ENCODE results near the gene LIFR. TPM values are rescaled to one million over a fixed set of nuclear protein-coding genes. Genes with fewer than 3 reads are reported as not detected.

LIFR gene
- total RNA-seq, 1 experiment from 2014 or later = 7.8 TPM

GRCh38 chr5:38575476-38575875 lies 19.0 kb upstream of the LIFR start:
- no peaks in the 10 kb centered on the region for H3K79me1 ChIP-seq (ENCODE audit: insufficient read depth, low read depth, low read length, poor library complexity, severe bottlenecking)
- H3K4me1 ChIP-seq (ENCODE audit: insufficient read depth, low read length) = no peaks in the 10 kb centered on the region
- no peak overlapping the region for H4K91ac ChIP-seq (ENCODE audit: insufficient read length, low read depth, low read length)
- no peak overlapping the region for H3K27ac ChIP-seq (ENCODE audit: insufficient read length, low read depth, low read length)
- no peak overlapping the region for H3K18ac ChIP-seq (ENCODE audit: insufficient read length, low read depth, low read length)
- no peak for DNase-seq
- Mint-ChIP-seq H3K9me3 (no peaks in the 10 kb centered on the region), H3K36me3 (ENCODE audit: insufficient read depth in 1 of 3, low read depth in 3 of 3) (no peaks in the 10 kb centered on the region), H3K27ac (no peak overlapping the region), H3K27me3 (ENCODE audit: low read depth) (peaks cover 7% of the 10 kb centered on the region), H3K4me1 (peaks cover 0 to 10% of the 10 kb centered on the region in 2 experiments; a peak in 1 of 4 replicates), H3K4me3 (no peak overlapping the region)
- H3K4ac ChIP-seq (ENCODE audit: low read depth, low read length) = no peak overlapping the region
- no peak overlapping the region for H4K8ac ChIP-seq (replicated peaks; ENCODE audit: insufficient read length, low read depth, low read length)
- no peaks in the 10 kb centered on the region for H3K27me3 ChIP-seq (ENCODE audit: insufficient read depth, low read length)
- no peak for TF ChIP-seq CTCF (conservative IDR thresholded peaks at IDR 0.05)
- no peaks in the 10 kb centered on the region for H4K20me1 ChIP-seq (ENCODE audit: control insufficient read depth, insufficient read depth, insufficient read length)
- no peaks in the 10 kb centered on the region for H3K9me3 ChIP-seq (ENCODE audit: control insufficient read depth, low read depth, low read length)
- H4K5ac ChIP-seq (ENCODE audit: insufficient read length, low read depth, low read length) = no peak overlapping the region
- H2AFZ ChIP-seq (ENCODE audit: low read length) = no peak overlapping the region
- no peak overlapping the region for H2BK20ac ChIP-seq (ENCODE audit: low read depth, low read length, poor library complexity, severe bottlenecking)
- H3K14ac ChIP-seq (ENCODE audit: insufficient read depth, low read length) = no peak overlapping the region
- H2BK15ac ChIP-seq (ENCODE audit: low read depth, low read length) = no peak overlapping the region
- H3K4me2 ChIP-seq (ENCODE audit: insufficient read depth, insufficient read length, low read length) = no peak overlapping the region
- H2BK12ac ChIP-seq (ENCODE audit: insufficient read length, low read depth, low read length) = no peak overlapping the region
- no CpG with 5 or more reads among the region's 4 CpGs for WGBS (ENCODE audit: extremely low coverage, insufficient read length, low lambda C conversion rate)
- no peak overlapping the region for H3T11ph ChIP-seq (ENCODE audit: low read length)
- H3K9ac ChIP-seq (ENCODE audit: extremely low read depth, insufficient read length, low read length) = no peak overlapping the region
- no peaks in the 10 kb centered on the region for H3K79me2 ChIP-seq (ENCODE audit: insufficient read depth, low read length)
- H2BK5ac ChIP-seq (ENCODE audit: insufficient read length, low read length) = no peak overlapping the region
- no peak overlapping the region for H2AK5ac ChIP-seq (ENCODE audit: insufficient read length, low read length)
- no peak overlapping the region for H3K23ac ChIP-seq (ENCODE audit: insufficient read length, low read depth, low read length)
- H2BK120ac ChIP-seq (ENCODE audit: low read depth, low read length, poor library complexity, severe bottlenecking) = no peak overlapping the region
- H3K56ac ChIP-seq (ENCODE audit: insufficient read length, low read depth, low read length) = no peak overlapping the region
- H3K23me2 ChIP-seq (ENCODE audit: insufficient read length, low read depth, low read length, poor library complexity, severe bottlenecking) = no peaks in the 10 kb centered on the region

All from H9 (cell line).